Measurements from ENCODE around the gene FBXL17.

The FBXL17 gene

DNA sequence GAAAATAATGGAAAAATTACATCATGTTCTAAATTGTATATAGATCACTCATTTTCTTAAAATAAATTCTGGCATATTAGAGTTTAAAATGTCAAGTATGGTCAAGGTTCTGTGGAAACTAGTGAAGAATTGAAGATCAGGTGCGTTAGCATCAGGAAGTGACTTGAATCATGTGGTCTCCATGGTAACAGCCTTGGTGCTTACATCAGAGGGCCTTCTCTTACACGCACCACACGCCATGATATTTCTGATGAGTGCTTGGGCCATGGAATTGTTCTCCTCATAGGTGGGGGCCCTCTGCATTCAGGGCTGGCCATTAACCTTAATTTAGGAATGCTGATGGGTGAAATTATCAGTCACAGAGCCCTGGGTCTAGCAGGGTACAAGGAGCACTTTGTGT lies 423.0 kb downstream of the FBXL17 start:
- no peak overlapping the region for H3K4me3 ChIP-seq (ENCODE audit: low read depth, low read length)
- H3K36me3 ChIP-seq, result no peaks in the 10 kb centered on the region
- DNase-seq, result no peak
- TF ChIP-seq, protein P1, sequence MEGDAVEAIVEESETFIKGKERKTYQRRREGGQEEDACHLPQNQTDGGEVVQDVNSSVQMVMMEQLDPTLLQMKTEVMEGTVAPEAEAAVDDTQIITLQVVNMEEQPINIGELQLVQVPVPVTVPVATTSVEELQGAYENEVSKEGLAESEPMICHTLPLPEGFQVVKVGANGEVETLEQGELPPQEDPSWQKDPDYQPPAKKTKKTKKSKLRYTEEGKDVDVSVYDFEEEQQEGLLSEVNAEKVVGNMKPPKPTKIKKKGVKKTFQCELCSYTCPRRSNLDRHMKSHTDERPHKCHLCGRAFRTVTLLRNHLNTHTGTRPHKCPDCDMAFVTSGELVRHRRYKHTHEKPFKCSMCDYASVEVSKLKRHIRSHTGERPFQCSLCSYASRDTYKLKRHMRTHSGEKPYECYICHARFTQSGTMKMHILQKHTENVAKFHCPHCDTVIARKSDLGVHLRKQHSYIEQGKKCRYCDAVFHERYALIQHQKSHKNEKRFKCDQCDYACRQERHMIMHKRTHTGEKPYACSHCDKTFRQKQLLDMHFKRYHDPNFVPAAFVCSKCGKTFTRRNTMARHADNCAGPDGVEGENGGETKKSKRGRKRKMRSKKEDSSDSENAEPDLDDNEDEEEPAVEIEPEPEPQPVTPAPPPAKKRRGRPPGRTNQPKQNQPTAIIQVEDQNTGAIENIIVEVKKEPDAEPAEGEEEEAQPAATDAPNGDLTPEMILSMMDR (IDR thresholded peaks at IDR 0.05; ENCODE audit: low read depth, low read length), result no peak
- H3K9me3 ChIP-seq, result no peaks in the 10 kb centered on the region
- peaks cover 4% of the 10 kb centered on the region for H3K4me1 ChIP-seq
- H3K27me3 ChIP-seq, result no peaks in the 10 kb centered on the region

DNA sequence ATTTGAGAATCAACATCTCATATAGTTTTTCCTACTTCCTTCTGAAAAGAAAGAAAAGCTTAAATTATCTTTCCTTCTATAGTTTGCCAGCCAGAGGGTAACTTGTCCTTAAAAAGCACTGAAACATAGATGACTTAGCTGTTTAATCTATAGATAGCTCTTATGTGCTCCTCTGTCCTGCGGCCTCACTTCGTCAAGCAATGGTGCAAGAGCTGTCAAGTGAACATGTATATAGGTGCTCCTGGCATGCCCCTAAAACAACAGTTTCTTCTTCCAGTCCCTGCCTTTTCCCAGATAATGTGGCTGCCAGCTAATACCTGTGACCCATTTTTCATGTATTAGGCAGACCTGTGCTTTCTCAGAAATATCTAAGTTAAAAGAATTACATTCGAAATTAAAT lies 423.5 kb downstream of the FBXL17 start:
- TF ChIP-seq, protein P1 (IDR thresholded peaks at IDR 0.05; ENCODE audit: low read depth, low read length), result no peak
- peaks cover 4% of the 10 kb centered on the region for H3K4me1 ChIP-seq
- H3K27me3 ChIP-seq, result no peaks in the 10 kb centered on the region
- no peak for DNase-seq
- H3K9me3 ChIP-seq, result no peaks in the 10 kb centered on the region
- no peaks in the 10 kb centered on the region for H3K36me3 ChIP-seq
- H3K4me3 ChIP-seq (ENCODE audit: low read depth, low read length), result no peak overlapping the region

DNA sequence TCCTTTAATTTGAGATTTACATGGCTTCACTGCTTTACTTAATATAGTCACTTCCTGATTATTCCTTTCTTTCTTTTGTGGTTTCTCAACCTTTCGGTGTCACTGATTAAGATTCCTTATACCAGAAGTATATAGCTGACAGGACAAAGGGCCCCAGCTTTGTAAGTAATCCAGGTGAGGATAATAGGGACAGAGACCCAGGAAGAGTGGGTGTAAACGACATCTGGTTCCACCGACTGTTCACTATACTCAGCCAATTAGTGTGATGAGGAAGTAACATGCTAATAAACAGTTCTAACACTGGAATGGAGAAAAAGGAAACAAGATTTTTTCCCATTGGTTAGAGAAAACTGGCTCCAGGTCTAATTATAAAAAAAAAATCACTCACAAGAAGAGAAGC lies 424.8 kb downstream of the FBXL17 start:
- no peak for DNase-seq
- TF ChIP-seq, protein P1 (IDR thresholded peaks at IDR 0.05; ENCODE audit: low read depth, low read length), result no peak
- no peaks in the 10 kb centered on the region for H3K27me3 ChIP-seq
- H3K4me1 ChIP-seq, result peaks cover 12% of the 10 kb centered on the region
- no peak overlapping the region for H3K4me3 ChIP-seq (ENCODE audit: low read depth, low read length)
- no peaks in the 10 kb centered on the region for H3K36me3 ChIP-seq
- H3K9me3 ChIP-seq, result no peaks in the 10 kb centered on the region

DNA sequence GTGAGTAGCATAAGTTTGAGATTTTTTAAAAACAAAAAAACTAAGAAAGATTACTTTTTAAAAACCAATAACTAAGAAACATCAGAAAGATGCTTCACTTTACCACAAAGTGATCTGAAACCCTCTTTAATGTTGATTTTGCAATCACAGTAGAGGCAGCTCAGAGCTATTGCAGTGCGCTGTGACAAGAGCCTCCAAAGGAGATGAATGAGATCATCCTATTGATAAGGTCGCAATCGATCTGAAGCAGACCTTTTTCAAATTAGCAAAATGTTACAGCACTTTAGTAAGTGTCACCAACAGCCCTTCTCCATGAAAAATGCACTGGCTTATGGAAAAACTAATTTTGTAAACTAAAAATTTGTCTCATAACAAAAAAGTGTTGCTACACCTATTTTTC lies 426.6 kb downstream of the FBXL17 start:
- no peak for DNase-seq
- Histone ChIP-seq H3K4me3 (ENCODE audit: low read depth, low read length) (no peak overlapping the region), H3K27me3 (no peaks in the 10 kb centered on the region), H3K36me3 (no peaks in the 10 kb centered on the region), H3K4me1 (peaks cover 20% of the 10 kb centered on the region), H3K9me3 (no peaks in the 10 kb centered on the region)
- TF ChIP-seq, protein P1 (IDR thresholded peaks at IDR 0.05; ENCODE audit: low read depth, low read length), result no peak

DNA sequence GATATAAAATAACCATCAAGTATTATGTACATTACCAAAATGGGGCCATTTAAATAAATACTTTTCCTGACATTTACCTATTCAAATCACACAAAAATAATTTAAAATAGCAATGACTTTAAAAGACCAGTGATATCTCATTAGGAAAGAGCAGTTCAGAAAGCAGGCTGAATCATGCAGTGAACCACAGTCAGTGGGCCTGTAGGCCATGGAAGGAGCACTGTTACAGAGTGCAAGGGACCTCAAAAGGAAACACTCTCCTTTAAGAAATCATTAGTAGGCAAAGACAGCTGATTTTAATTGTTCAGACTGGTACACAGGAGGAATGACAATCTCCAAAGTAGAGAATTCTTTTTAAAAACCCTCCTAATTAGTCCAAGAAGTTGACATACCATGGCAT lies 427.6 kb downstream of the FBXL17 start:
- Histone ChIP-seq H3K27me3 (no peaks in the 10 kb centered on the region), H3K36me3 (no peaks in the 10 kb centered on the region), H3K4me1 (peaks cover 24% of the 10 kb centered on the region), H3K4me3 (ENCODE audit: low read depth, low read length) (no peak overlapping the region), H3K9me3 (no peaks in the 10 kb centered on the region)
- TF ChIP-seq, protein P1 (IDR thresholded peaks at IDR 0.05; ENCODE audit: low read depth, low read length), result no peak
- no peak for DNase-seq

DNA sequence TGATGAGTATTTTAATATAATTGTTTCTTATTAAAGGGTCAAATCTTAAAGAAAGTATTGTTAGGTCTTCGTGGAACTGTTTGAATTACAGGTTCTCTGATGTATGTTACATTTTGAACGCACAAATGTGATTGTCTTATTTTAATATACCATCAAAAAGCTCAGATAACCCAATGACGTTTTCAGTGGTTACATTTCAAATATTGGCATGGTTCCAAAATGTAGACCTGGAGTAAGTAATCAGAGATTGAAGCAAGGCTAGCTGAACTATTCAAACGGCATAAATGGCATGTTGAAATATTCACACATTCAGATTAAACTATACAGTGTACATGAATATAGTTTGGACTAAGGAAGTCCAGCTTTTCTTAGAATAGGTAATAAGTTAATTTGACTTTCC lies 429.4 kb downstream of the FBXL17 start:
- no peaks in the 10 kb centered on the region for H3K27me3 ChIP-seq

More for the DNA sequence above, 429.4 kb downstream of the FBXL17 start:
- H3K9me3 ChIP-seq, result no peaks in the 10 kb centered on the region
- H3K4me1 ChIP-seq, result peaks cover 24% of the 10 kb centered on the region
- no peak overlapping the region for H3K4me3 ChIP-seq (ENCODE audit: low read depth, low read length)
- no peak for DNase-seq
- TF ChIP-seq, protein P1 (IDR thresholded peaks at IDR 0.05; ENCODE audit: low read depth, low read length), result no peak
- H3K36me3 ChIP-seq, result no peaks in the 10 kb centered on the region
